Measurements from ENCODE around the gene SPATC1L.
A peak's percentile ranks its signal among the peaks of the same experiment; 100 is the strongest.

Gene SPATC1L

DNA sequence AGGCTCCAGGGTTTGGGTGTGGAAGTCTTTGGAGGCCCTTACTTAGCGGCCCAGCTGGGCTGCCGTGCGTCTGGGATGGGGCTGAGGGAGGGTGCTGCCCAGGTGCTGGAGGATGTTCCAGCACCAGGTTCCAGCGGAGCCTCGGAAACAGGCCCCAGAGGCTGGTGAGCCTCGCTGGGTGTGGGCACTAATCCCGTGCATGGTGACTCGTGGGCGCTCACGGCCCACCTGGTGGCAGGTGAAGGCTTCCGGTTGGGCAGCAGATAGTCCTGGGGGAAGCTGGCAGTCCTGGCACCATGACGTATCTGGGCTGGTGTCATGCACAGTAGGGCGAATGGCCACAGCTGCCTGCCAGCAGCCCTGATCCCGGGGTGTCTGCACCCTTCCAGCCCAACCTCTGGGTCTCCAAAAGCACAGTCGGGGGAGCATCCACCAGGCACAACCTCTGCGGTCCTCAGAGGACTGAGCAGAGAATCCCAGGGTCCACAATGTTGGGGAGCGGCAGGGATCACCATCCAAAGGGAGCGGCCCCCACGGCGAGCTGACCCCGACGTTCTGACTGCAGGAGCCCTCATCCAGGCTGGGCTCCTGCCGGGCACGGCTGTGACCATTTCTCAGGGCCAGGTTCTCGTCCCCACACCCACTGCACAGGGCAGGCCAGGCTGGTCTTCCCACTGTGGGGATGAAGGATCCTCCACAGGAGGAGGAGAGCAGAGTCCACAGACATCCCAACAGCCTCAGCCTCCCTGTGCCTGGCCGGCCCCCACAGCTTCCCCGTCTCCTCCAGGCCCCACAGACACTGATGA, 54.2 kb downstream of the SPATC1L start:
- no peak for DNase-seq

DNA sequence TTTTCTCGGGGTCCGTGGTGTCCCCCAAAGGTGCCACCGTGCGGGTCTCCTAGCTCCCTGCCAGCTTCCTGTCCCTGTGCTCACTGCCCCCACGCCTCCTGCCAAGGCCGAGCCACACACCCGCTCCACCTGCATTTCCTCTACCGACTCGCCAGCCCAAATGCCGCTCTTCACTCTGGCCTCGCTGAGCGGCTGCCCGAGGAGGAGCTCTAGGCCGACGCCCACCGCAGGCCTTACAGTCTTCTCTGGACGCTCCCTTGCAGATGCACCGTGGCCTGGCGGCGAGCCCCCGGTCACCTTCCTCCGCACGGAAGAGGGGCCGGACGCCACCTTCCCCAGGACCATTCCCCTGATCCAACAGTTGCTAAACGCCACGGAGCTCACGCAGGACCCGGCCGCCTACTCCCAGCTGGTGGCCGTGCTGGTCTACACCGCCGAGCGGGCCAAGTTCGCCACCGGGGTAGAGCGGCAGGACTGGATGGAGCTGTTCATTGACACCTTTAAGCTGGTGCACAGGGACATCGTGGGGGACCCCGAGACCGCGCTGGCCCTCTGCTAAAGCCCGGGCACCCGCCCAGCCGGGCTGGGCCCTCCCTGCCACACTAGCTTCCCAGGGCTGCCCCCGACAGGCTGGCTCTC, 55.2 kb downstream of the SPATC1L start:
- DNase-seq, result no peak

DNA sequence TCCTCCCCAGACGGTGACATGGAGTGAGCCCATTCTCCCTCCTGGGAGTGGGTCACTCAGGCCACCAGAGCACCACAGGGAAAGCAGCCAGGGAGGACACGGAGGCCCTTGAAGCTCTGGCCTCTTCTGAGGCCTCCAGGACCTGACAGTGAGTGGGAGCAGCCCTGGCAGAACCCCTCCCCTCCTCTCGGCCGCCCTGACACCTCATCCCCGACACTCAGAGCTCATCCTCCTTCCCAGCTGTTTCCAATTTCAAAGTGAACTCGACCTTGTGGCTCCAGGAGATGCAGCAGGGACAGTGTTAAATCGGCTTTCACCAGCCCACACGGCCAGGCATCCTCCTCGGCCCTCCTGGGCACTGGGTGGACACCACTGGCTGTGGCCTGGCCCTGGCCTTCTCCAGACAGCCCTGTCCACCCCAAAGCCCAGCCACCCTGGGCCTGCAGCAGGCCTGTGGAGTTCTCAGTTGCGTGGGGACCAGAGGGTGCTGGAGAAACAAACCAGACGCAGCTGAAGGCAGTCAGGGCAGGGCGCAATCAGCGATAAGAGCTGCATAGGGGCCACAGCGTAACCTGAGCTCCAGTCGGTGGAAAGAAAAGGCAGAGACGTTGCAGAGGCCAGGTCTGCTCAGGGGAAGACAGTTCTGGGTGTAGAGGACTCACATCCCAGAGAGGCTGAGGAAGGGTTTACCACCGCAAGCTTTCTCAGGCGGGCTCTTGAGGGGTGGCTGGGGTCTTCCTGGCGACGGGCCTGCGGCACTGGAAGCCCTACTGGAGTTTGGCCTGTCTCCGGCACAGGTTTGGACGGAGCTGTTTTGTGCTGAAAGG, 55.9 kb downstream of the SPATC1L start:
- DNase-seq, result no peak

DNA sequence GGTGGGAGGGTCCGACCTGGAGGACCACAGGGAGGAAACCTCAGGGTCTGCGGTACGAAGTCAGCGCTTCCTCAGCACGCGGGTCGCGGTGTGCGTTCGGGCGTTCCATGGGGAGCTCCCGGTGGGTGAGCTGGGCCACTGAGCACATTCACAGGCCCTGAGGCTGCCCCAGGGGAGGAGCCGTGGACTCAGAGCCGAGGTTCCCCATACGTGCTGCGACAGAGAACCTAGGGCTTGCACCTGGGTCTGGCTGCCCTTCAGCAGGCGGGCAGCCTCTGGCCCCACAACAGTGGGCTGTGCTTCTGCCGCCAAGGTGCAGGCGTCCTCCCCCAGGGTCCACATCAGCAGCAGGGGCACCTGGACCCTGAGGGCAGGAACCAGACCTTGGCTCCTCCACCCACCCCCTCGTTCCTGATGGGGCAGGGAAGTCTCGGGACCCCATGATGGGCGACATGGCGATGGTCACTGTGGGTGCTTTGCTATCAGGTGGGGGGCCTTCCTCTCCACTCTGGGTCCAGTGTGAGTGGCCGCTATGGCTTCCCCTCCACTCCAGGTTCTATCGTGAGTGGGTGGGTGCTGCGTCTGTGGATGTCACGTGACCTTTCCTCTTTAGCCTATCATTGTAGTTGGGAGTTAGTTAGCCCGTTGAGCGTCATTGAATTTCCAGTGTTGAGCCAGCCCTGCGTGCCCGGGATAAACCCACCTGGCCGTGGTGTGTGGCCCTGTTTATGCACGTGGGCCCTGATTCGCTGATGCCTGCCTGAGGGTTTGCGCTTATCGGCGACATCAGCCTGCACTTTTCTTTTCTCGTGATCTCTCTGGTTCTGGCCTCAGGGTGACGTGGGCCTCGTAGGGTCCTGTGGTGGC, 56.8 kb downstream of the SPATC1L start:
- DNase-seq, result no peak

DNA sequence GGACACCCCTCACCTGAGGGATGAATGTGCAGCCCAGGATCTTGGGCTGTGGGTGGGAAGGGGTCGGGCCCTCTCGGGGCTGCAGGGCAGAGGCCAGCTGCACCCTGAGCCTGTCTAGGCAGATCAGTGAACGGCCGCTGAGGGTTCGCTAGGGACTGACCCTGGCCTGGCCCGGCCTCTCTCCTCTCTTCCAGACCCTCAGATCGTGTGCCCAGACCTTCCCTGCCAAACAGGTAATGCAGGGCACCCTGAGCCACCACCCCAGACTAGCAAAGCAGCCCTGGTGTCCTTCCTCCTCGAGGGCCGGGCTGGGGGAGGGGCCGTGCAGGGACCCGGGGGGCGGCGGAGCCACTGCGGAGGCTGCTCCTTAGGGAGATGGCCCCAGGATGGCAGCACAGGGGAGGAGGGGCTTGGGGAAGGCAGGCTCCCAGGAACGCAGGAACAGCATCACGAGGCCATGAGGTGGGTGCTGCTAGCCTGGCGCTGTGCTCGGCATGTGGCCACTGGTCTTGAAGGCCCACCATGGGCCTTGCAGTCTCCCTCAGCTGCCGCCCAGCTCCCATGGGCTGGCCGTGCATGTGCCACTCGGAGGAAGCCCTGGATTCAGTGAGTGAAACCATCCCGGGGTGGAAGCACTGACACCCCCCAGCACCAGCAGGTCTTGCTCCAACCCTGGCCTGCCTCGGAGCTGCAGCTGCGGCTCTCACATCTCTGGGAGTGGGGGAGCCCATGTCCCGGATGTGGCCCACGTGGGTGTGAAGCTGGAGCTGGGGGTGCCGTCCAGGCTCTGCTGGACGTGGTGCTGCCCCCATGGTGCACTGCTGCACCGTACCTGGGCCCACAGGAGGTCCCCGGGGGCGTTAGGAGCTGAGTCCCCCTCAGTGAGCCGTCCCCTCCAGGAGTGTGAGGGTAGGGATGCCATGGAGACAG, 57.7 kb downstream of the SPATC1L start:
- DNase-seq, result peak; percentile 33

DNA sequence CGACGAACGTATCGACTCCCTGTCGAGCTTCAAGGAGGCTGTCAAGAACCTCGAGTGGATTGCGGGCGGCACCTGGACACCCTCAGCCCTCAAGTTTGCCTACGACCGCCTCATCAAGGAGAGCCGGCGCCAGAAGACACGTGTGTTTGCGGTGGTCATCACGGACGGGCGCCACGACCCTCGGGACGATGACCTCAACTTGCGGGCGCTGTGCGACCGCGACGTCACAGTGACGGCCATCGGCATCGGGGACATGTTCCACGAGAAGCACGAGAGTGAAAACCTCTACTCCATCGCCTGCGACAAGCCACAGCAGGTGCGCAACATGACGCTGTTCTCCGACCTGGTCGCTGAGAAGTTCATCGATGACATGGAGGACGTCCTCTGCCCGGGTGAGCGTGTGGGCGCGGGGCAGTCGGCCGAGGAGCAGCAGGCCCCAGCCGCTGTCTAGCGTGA, 58.4 kb downstream of the SPATC1L start:
- DNase-seq, result peak; percentile 26

DNA sequence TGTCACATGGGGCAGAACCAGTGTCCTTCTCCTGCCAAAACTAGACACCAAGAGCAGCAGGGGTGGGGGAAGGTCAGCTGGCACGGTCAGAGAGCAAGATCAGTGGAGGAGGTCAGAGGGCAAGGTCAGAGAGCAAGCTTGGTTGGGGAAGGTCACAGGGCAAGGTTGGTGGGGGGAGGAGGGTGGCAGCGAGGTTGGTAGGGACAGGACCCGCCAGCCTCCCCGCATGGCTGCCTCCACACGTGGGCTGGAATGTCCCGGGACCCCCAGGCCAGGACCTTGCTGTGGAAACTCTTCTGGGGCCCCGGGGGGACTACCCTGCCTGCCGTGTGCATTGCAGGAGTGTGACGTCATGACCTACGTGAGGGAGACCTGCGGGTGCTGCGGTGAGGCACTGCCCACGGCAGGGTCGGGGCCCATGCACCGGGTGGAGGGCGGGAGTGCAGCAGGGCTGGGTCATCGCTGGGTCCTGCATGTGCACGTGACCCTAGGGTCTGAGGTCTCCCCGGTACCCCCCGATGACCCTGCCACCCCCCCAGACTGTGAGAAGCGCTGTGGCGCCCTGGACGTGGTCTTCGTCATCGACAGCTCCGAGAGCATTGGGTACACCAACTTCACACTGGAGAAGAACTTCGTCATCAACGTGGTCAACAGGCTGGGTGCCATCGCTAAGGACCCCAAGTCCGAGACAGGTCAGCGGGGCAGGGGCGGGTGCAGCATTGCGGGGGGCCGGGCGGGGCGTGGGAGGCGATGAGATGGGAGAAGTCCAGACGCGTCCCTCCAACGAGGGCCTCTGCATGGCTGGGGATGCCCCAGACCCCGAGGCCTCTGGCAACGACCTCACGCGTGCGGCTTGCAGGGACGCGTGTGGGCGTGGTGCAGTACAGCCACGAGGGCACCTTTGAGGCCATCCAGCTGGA, 59.1 kb downstream of the SPATC1L start:
- DNase-seq, result peak; percentile 41

DNA sequence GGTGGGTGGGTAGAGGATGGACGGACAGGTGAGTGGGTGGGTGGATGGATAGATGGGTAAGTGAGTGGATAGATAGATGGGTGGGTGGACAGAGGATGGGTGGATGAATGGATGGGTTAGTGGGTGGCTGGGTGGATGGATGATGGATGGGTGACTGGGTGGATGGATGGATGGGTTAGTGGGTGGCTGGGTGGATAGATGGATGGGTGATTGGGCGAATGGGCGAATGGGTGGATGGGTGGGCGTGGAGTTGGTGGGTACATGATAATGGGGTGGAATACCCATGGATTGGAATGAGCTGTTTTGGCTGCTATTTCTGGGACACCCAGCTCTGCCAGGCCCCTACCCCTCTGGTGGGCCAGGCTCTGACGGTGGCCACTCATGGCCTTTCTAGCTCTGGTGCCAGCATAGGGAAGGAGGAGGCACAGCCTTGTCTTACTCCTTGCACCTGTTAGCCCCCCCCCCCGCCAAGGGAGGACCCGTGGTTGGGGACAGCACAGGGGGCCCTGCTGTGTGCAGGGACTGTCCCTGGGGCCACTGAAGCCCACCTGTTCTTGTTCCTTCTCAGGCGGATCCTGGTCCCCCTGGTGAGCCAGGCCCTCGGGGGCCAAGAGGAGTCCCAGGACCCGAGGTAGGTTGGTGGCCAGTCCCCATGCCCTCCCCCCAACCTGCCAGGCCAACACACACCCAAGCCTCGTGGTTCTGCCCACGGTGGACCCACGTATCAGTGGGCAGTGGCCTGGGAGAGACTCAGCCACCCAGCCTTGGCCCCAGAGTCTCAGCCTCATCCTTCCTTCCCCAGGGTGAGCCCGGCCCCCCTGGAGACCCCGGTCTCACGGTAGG, 60.0 kb downstream of the SPATC1L start:
- peak; percentile 42 for DNase-seq

DNA sequence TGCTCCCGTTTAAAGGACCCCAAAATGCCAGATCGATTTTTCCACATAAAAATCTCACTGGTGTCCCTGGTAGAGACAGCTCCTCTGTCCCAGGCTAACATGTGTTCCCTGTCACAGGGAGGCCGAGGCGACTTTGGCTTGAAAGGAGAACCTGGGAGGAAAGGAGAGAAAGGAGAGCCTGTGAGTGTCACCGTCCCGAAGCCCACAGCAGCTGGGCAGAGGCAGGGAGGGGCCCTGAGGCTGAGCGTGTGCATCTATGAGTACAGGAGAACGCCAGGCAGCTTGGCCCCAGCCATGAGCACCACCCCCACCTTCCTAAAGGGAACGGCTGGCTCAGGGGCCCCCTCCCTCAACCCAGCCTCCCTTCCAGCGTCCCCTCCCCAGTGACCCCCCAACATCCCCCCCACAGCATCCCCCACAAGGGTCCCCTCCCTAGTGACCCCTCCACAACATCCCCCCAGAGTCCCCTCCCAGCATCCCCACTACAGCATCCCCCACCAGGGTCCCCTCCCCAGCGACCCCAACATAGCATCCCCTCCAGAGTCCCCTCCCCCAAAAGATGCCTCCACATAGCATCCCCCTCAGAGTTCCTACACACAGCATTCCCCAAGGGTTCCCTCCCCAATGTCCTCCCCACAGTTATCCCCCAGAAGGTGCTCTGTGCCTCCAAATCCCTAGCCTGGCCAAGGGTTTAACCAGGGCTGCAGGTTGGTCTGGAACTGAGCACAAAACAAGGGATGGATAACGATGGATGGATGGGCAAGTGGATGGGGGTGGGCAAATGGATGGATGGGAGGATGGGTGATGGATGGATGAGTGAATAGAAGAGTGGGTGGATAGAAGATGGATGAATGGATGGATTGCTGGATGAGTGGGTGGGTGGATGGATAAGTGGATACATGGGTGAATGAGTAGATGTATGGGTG, 61.2 kb downstream of the SPATC1L start:
- no peak for DNase-seq

DNA sequence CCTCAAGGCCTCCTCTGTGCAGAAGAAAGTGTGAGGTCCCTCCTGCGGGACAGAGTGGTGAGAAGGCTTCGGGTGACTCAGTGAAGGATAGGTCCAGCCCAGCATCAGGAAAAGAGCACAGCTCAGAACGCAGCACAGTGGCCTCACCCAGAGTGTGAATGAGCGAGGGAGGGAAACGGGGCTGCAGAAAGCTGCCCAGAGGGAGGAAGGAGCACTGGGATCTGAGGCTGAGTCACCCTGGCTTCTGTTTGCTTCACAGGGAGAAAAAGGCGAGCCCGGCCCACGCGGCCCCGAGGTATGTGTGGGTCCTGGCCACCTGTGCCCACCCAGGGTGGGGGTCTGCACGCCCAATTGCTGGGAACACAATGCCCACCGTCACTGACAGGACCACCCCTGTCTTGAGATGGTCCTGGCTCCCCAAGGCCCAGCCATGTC, 62.0 kb downstream of the SPATC1L start:
- peak; percentile 40 for DNase-seq

DNA sequence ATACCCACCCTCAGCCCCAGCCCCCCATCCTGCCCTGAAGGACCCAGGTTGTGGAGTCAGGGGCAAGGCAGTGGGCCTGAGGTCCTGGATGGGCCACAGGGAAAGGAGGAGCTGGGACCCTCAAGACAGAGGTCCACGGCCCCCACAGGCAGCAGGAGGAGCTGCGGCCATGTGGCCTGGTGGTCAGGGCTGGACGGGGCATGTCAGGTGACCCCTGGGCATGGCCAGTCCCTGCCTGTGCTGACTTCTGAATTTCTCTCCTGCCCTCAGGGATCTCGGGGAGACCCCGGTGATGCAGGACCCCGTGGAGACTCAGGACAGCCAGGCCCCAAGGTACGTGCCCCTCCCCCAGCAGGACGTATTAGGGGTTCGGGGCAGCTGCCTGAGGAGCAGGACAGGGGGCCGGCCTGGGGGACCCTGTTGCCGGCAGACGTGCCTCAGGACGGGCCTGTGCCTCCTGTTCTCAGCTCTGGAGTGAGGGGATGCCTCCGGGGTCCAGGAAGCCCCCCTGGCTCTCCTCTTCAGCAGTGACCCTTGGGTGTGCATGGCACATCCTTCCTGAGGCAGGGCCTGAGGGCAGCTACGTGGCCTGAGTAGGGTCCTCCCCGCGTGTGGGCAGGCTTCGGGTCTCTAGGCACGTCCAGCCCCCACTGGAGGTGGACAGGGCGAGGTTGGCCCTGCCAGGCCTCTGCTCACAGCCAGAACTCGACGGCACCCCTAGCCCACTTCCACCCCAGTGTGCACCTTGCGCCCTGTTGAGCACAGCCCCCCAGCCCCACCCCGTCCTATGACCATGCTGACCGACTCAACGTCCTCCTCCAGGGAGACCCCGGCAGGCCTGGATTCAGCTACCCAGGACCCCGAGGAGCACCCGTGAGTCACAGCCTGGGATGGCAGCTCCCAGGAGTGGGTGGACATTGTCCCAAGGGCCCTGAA, 62.7 kb downstream of the SPATC1L start:
- DNase-seq, result peak; percentile 47

DNA sequence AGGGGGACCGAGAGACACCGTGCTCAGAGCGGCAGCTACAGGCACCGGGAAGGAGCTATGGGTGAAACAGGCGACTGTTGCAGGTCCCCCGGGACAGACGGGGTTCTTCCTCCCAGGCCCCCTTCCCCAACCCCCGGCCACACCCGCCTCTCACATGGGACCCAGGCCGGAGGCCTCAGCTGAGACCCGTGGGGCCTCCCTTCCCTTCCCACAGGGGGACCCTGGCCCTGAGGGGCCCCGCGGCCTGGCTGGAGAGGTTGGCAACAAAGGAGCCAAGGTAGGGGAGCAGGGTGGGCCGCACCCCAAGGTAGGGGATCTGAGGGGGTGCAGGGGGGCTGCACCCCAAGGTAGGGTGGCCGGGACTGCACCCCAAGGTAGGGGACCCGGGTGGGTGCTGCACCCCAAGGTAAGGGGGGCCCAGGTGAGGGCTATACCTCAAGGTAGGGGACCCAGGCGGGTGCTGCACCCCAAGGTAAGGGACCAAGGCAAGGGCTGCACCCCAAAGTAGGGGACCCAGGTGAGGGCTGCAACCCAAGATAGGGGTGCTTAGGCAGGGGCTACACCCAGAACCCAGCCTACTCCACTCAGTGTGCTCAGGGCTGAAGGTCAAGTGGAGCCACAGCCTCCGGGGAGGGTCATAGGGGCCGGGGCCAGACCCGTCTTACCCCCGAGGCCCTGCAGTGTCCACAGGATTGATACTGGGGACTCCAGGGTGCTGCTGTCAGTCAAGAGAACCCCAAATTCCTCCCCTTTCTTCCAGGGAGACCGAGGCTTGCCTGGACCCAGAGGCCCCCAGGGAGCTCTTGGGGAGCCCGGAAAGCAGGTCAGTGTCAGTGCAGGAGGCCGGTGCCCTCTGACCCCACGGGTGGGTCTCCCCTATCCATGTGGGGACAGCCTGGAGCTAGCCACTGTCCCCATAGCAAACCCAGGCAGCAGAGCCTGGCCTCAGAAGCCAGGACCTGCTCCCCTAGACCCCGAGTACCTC, 63.7 kb downstream of the SPATC1L start:
- peak; percentile 44 for DNase-seq

DNA sequence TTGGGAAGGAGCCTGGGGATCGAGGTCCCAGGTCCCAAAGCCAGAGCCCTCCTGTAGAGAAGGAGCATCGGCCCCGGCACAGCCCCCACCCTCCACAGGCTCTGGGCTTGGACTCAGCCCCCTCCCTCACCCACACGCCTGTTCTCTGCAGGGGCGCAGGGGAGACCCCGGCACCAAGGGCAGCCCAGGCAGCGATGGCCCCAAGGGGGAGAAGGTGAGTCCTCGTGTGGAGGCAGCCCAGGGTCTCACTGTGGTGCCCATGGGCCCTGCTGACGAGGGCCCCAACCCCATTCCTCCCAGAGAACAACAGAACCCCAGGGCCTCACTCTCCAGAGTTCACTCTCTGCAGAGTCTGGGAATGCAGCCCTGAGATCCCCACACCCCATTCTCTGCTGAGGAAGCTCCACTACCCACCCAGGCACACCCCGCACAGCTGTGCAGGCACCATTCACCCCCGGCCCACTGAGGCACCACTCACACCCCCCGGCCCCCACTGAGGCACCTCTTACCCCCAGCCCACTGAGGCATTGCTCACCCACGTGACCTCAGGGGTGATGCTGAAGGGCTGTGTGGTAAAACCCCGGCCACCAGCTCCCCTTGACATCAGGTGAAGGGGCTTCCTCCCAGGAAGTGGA, 64.5 kb downstream of the SPATC1L start:
- peak; percentile 42 for DNase-seq

DNA sequence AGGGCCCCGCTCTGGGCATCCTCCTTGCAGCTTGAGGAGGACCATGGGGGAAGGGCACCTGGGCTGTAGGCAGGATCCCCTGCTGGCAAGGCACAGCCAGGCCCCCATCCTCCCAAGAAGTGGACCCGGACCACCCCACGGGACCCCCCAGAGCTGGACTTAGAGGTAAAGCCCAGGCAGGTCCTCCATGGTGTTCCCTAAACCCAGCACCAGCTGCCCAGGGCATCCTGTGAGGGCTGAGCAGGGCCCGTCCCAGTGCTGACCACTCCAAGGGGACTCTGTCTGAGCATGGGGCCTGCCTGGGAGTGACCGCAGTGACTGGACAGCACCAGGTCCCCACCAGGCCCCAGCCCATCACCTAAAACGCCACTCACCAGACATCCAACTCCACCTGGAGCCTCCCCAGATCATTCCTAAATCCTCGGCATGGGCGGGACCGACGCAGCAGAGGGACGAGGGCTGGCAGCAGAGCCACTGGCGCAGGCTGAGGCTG, 65.1 kb downstream of the SPATC1L start:
- DNase-seq, result no peak

All from activated CD8-positive, alpha-beta memory T cell treated with anti-CD3 and anti-CD28 coated beads, Interleukin-2, amount 50 U/mL, for 48 hours (primary cell).